Measurements from ENCODE around the gene CEACAM19.

- TF ChIP-seq POLR2A (IDR thresholded peaks at IDR 0.05), result no peak
- peak; percentile 87 to 98 (median 97) for TF ChIP-seq CTCF (IDR thresholded peaks at IDR 0.05)
Observed at GRCh38 chr19:44723952-44724319, 52.7 kb downstream of the CEACAM19 start.
